Left forelimb (tissue), 1 donor: ENCODE data around the gene PEX16.

Experiments used
- DNase-seq: peaks from one replicate; pipeline ENCODE4 v3.0.0-alpha.2; 2018; ENCODE audit warnings: low spot score

PEX16 gene

GRCh38 chr11:45897556-45897955, 20.1 kb downstream of the PEX16 start:
- no peak for DNase-seq

- DNase-seq: peak; percentile 83
These were observed 21.2 kb downstream of the PEX16 start for GRCh38 chr11:45896422-45896984.

GRCh38 chr11:45895553-45896259, 22.0 kb downstream of the PEX16 start:
- no peak for DNase-seq

GRCh38 chr11:45894555-45895247, 23.0 kb downstream of the PEX16 start:
- no peak for DNase-seq

- no peak for DNase-seq
These were observed 24.8 kb downstream of the PEX16 start for GRCh38 chr11:45892856-45893255.

GRCh38 chr11:45890886-45891550, 26.7 kb downstream of the PEX16 start:
- no peak for DNase-seq

GRCh38 chr11:45889966-45890365, 27.7 kb downstream of the PEX16 start:
- no peak for DNase-seq

GRCh38 chr11:45889555-45889954, 28.1 kb downstream of the PEX16 start:
- DNase-seq: no peak

- DNase-seq: no peak
These were observed 30.1 kb downstream of the PEX16 start for GRCh38 chr11:45887587-45887986.

GRCh38 chr11:45886816-45887520, 30.7 kb downstream of the PEX16 start:
- DNase-seq: no peak

GRCh38 chr11:45885921-45886721, 31.6 kb downstream of the PEX16 start:
- DNase-seq: no peak

GRCh38 chr11:45885274-45885920, 32.3 kb downstream of the PEX16 start, which contains the start of gene MAPK8IP1:
TSS of gene MAPK8IP1 (plus strand) at chr11:45885651. CDS start at chr11:45885821, 170 bp downstream.
- peak; percentile 81 for DNase-seq

- no peak for DNase-seq
These were observed 33.0 kb downstream of the PEX16 start for GRCh38 chr11:45884596-45885185.

GRCh38 chr11:45881708-45882368, 35.8 kb downstream of the PEX16 start:
- no peak for DNase-seq

GRCh38 chr11:45880772-45881570, 36.7 kb downstream of the PEX16 start:
- no peak for DNase-seq

- DNase-seq: no peak
These were observed 37.6 kb downstream of the PEX16 start for GRCh38 chr11:45879803-45880686.

GRCh38 chr11:45877845-45878244, 39.8 kb downstream of the PEX16 start:
- no peak for DNase-seq

- DNase-seq: no peak
These were observed 40.5 kb downstream of the PEX16 start for GRCh38 chr11:45877221-45877620.
